Natural killer cell treated with Interleukin-12 subunit alpha and Interleukin-12 subunit beta and Interleukin-15 and Interleukin-18, amount 100 ng/mL, for 72 hours (primary cell): ENCODE results near the gene SMYD3. TPM values are rescaled to one million over a fixed set of nuclear protein-coding genes. Genes with fewer than 3 reads are reported as not detected.

Experiments
- ATAC-seq, 2 donors: fragments of 150-1000 bp; cut with Tn5 transposase in 1 of 2; sonication (Bioruptor Pico), chemical (Tn5 transposase) in 1 of 2; 2 replicates each; pipeline ENCODE4 v1.10.0; 2021
- DNase-seq: peaks from one replicate; pipeline ENCODE4 v3.0.0; 2022; ENCODE audit warnings: low spot score
- H3K27ac Mint-ChIP-seq, 2 donors: 1 replicate in 1 of 2; 2 replicates in 1 of 2; pipeline ENCODE4 v1.8.0; 2022; ENCODE audit warnings: mixed read lengths in 2 of 2, mild to moderate bottlenecking in 1 of 2, moderate library complexity in 1 of 2
- H3K27me3 Mint-ChIP-seq, 2 donors: 1 replicate in 1 of 2; 2 replicates in 1 of 2; pipeline ENCODE4 v1.8.0; 2022; ENCODE audit warnings: mixed read lengths in 2 of 2
- H3K36me3 Mint-ChIP-seq: one replicate; pipeline ENCODE4 v1.8.0; 2022; ENCODE audit warnings: mixed read lengths
- H3K4me1 Mint-ChIP-seq, 2 donors: 1 replicate in 1 of 2; 2 replicates in 1 of 2; pipeline ENCODE4 v1.8.0; 2022; ENCODE audit warnings: low read depth in 2 of 2, mixed read lengths in 2 of 2, mild to moderate bottlenecking in 1 of 2
- H3K4me3 Mint-ChIP-seq: one replicate; pipeline ENCODE4 v1.8.0; 2022; ENCODE audit warnings: mixed read lengths
- H3K9me3 Mint-ChIP-seq: 2 replicates; pipeline ENCODE4 v1.8.0; 2022; ENCODE audit warnings: mixed read lengths
- total RNA-seq, 2 donors: library from RNA; stranded (reverse); gene quantifications; one replicate each; pipeline ENCODE4 v1.2.3, GENCODE V29; 2022

Gene SMYD3
- total RNA-seq, 2 donors from 2014 or later: 26.9 to 55.4 TPM

DNA sequence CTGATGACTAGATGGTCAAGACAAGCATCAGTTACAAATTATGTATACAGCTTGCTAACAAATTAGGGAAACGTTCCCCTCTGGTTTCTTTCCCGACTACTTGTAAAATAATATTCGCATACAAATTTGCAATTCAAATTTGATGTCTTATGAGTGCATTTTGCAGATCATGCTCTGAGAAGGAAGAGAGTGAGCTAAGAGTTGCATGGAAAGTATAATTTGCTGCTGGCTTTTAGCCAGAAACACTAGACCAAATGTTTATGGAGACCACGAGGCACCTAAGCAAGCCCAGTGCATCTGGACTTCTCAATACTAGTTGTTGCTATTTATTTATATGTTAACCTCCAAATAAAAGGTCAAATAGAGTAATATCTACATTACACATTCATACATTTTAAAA is 216.0 kb downstream of the SMYD3 start:
- H3K36me3 Mint-ChIP-seq: no peaks in the 10 kb centered on the region
- peaks cover 6 to 8% of the 10 kb centered on the region in 2 donors for H3K4me1 Mint-ChIP-seq
- no peak overlapping the region for H3K4me3 Mint-ChIP-seq
- ATAC-seq: no peak
- H3K27me3 Mint-ChIP-seq: no peaks in the 10 kb centered on the region
- DNase-seq: no peak
- no peak overlapping the region for H3K27ac Mint-ChIP-seq
- H3K9me3 Mint-ChIP-seq: no peaks in the 10 kb centered on the region

DNA sequence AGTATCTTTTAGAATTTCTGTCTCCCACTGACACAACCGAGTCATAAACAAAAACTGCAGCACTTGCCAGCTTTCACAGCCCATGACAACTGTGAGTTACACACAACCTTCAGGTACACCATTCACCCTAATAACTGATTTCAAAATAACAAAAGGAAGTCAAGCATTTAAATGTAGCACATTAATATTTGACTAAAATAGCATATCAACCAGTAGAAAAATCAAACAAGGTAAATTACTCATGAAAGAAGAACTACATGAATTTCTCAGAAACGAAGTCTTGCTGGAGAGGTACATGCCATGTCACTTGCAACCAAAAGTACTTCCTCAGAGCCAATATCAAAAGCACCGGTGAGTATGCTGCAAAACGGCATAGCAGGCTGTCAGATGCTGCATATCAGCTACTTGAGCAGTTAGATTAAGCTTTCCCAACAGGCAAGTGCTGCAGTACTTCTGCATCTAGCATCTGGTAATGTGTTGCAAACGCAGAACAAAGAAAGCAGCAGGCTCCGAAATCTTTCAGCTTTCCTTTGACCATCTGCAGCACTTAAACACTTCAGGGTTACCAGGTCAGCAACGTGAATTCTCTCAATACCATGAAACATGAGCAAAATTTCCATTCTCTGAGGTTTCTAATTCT is 223.2 kb downstream of the SMYD3 start:
- no peaks in the 10 kb centered on the region for H3K27me3 Mint-ChIP-seq
- H3K27ac Mint-ChIP-seq: no peak overlapping the region
- H3K36me3 Mint-ChIP-seq: no peaks in the 10 kb centered on the region
- DNase-seq (no peak), ATAC-seq (no peak)
- no peaks in the 10 kb centered on the region for H3K9me3 Mint-ChIP-seq
- H3K4me1 Mint-ChIP-seq: no peaks in the 10 kb centered on the region
- H3K4me3 Mint-ChIP-seq: no peak overlapping the region

DNA sequence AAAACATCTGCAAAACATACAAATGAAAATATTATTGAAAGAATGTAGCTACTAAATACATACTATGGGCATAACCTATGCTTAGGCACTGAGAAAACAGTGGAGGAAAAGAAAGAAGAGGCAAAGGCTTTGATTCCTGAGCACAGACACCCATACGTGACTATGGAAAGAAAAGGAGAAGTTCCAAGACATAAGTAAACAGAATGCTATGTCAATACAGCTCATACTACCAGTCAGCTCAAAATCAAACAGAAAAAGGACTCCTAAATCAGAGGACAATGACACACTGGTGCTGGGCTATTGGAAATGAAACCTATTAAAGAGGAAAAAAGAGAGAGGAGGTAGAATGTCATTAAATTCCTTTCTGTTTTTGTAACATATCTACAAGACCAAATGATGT is 225.4 kb downstream of the SMYD3 start:
- Mint-ChIP-seq H3K4me3 (no peak overlapping the region), H3K27ac (no peak overlapping the region), H3K9me3 (no peaks in the 10 kb centered on the region), H3K36me3 (no peaks in the 10 kb centered on the region), H3K27me3 (no peaks in the 10 kb centered on the region), H3K4me1 (peaks cover 0 to 9% of the 10 kb centered on the region in 2 donors)
- ATAC-seq: no peak
- DNase-seq: no peak

DNA sequence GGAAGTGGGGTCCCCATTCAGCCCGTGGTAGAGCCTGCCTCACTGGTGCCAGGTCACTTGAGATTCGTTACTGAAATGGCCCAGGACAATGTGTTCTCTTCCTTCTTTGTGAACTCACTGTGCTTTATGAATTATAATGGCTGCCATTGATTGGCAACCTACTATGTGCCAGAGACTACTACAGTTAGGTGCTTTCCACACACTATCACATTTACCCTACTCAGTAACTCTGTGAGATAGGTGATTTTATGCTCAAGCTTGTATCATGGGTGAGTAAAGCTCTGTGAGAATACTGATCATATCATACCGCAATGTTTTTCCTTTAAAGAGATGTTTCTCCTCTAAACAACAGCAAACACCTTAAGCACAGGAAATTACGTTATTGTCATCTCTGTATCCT is 225.9 kb downstream of the SMYD3 start:
- Mint-ChIP-seq H3K36me3 (no peaks in the 10 kb centered on the region), H3K4me3 (no peak overlapping the region), H3K27ac (no peak overlapping the region), H3K4me1 (peaks cover 0 to 9% of the 10 kb centered on the region in 2 donors), H3K27me3 (no peaks in the 10 kb centered on the region), H3K9me3 (no peaks in the 10 kb centered on the region)
- ATAC-seq: no peak
- no peak for DNase-seq

DNA sequence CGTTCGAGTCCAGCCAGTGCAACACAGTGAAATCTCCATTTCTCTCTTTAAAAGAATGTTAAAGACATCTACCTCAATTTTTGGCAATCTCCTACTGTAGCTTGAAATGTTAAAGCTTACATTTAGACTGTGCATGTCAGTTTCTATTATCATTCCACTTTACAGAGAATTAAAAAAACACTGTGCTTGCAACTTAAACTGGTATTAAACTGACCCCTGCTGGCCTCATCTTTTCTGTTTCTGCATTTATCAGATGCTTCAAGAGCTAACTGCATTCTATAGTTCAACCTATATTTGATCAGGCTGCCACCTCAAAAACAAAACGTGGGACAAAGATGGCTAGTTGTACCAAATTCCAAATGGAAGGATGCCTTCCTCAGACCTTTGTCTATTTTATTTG is 226.5 kb downstream of the SMYD3 start:
- Mint-ChIP-seq H3K27me3 (no peaks in the 10 kb centered on the region), H3K27ac (no peak overlapping the region), H3K4me1 (peaks cover 0 to 9% of the 10 kb centered on the region in 2 donors), H3K9me3 (no peaks in the 10 kb centered on the region), H3K36me3 (no peaks in the 10 kb centered on the region), H3K4me3 (no peak overlapping the region)
- DNase-seq: no peak
- ATAC-seq: no peak

DNA sequence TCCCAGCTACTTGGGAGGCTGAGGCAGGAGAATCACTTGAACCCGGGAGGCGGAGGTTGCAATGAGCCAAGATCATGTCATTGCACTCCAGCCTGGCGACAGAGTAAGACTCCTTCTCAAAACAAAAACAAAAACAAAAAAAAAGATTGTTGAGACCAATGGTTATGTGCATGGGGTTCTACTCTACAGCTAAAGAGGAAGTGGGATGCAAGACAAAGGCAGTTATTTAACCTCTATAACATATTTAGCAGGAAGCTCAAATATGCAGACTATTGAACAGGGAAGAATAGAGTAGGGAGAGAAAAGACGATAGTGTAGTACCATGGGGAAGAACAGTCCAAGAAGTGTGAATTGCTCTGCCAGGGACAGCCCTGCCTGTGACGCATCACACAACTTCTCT is 227.7 kb downstream of the SMYD3 start:
- no peaks in the 10 kb centered on the region for H3K36me3 Mint-ChIP-seq
- no peak overlapping the region for H3K27ac Mint-ChIP-seq
- no peak for DNase-seq
- no peak overlapping the region for H3K4me3 Mint-ChIP-seq
- no peaks in the 10 kb centered on the region for H3K27me3 Mint-ChIP-seq
- no peaks in the 10 kb centered on the region for H3K9me3 Mint-ChIP-seq
- ATAC-seq: no peak
- H3K4me1 Mint-ChIP-seq: peaks cover 0 to 9% of the 10 kb centered on the region in 2 donors

DNA sequence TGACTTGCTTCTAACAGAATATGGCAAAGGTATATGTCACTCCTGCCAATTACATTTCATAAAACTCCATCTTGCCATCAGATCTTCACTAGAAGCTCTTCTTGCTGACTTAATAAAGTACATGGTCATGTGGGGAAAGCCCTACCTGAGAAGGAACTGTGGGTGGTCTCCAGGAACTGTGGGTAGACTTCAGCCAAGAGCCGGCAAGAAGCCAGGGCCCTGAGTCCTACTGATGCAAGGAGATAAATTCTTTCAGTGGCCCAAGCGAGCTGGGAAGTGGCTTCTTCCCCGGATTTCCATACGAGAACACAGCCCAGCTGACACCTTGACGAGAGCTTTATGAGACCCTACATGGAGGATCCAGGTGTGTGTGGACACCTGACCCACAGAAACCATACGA is 228.7 kb downstream of the SMYD3 start:
- no peak overlapping the region for H3K27ac Mint-ChIP-seq

DNA sequence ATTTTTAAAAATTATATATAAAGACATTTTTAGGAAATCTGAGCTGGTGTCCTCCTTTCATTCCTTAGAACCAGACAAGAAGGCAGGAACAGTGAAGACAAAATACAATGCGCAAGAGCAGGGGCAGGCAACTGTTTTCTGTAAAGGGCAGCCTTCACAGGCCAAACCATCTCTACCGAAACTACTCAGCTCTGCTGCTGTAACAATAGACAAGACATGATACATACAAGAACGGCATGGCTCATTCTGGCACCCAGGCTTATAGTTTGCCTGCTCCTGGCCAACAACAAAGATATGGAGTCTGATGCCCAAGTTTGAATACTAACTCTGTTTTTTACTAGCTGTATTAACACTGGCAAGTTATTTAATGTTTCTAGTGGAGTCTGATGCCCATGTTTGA is 232.0 kb downstream of the SMYD3 start:
- Mint-ChIP-seq H3K36me3 (no peaks in the 10 kb centered on the region), H3K27ac (no peak overlapping the region), H3K4me3 (no peak overlapping the region), H3K4me1 (peaks cover 0 to 11% of the 10 kb centered on the region in 2 donors), H3K9me3 (no peaks in the 10 kb centered on the region), H3K27me3 (no peaks in the 10 kb centered on the region)
- DNase-seq (no peak), ATAC-seq (no peak)

More for the DNA sequence above, 228.7 kb downstream of the SMYD3 start:
- H3K9me3 Mint-ChIP-seq: no peaks in the 10 kb centered on the region
- DNase-seq: no peak
- H3K4me3 Mint-ChIP-seq: no peak overlapping the region
- H3K4me1 Mint-ChIP-seq: peaks cover 0 to 9% of the 10 kb centered on the region in 2 donors
- H3K36me3 Mint-ChIP-seq: no peaks in the 10 kb centered on the region
- no peaks in the 10 kb centered on the region for H3K27me3 Mint-ChIP-seq
- no peak for ATAC-seq

DNA sequence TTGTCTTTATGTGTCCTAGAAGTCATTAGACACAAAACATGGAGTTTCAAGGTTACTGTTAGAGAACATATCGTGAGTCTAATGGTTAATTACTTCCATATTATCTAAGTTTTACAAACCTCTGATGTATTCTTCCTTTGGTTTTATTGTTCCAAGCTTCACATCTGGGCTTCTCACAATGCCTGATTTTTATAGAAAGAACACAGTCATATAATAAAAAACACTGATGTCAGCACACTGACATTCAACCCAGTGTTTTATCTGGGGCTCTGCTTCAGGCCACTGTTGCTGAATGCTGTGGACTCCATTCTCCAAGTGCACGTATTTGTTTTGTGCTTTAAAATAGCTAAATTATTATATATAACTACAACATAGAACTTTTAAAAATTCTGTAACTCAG is 232.9 kb downstream of the SMYD3 start:
- H3K9me3 Mint-ChIP-seq: no peaks in the 10 kb centered on the region
- H3K36me3 Mint-ChIP-seq: no peaks in the 10 kb centered on the region
- H3K4me3 Mint-ChIP-seq: no peak overlapping the region
- H3K27me3 Mint-ChIP-seq: no peaks in the 10 kb centered on the region
- H3K4me1 Mint-ChIP-seq: peaks cover 0 to 11% of the 10 kb centered on the region in 2 donors
- H3K27ac Mint-ChIP-seq: no peak overlapping the region
- no peak for ATAC-seq
- no peak for DNase-seq

DNA sequence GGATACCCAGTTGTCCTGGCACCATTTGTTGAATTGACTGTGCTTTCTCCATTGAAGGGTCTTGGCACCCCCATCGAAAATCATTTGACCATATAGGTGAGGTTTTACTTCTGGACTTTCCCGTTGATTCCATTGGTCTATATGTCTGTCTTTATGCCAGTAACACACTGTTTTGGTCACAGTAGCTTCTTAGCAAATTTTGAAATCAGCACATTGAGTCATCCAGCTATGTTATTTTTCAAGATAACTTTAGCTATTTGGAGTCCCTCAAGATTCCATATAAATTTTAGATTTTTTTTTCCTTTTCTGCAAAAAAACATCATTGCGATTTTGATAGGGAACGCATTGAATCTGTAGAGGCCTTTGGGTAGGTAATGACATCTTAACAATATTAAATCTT is 235.6 kb downstream of the SMYD3 start:
- no peaks in the 10 kb centered on the region for H3K36me3 Mint-ChIP-seq
- no peaks in the 10 kb centered on the region for H3K27me3 Mint-ChIP-seq
- H3K4me3 Mint-ChIP-seq: no peak overlapping the region
- no peak for ATAC-seq
- H3K4me1 Mint-ChIP-seq: peaks cover 0 to 2% of the 10 kb centered on the region in 2 donors
- no peak overlapping the region for H3K27ac Mint-ChIP-seq
- no peaks in the 10 kb centered on the region for H3K9me3 Mint-ChIP-seq
- DNase-seq: no peak

DNA sequence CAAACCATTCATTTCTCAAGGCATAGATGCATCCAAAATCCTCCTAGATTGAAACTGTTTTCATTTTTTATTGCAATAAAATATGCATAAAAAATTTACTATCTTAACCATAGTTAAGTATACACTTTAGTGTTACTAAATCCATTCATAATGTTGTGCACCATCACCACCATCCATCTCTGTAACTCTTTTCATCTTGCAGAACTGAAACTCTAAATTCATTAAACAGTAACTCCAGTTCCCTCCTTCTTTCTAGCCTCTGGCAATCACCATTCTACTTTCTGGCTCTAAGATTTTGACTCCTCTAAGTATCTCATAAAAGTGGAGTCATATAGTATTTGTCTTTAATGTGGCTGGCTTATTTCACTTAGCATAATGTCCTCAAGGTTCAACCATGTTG is 236.8 kb downstream of the SMYD3 start:
- Mint-ChIP-seq H3K27ac (no peak overlapping the region), H3K4me1 (peaks cover 0 to 2% of the 10 kb centered on the region in 2 donors), H3K27me3 (no peaks in the 10 kb centered on the region), H3K36me3 (no peaks in the 10 kb centered on the region), H3K4me3 (no peak overlapping the region), H3K9me3 (no peaks in the 10 kb centered on the region)
- DNase-seq: no peak
- ATAC-seq: no peak

DNA sequence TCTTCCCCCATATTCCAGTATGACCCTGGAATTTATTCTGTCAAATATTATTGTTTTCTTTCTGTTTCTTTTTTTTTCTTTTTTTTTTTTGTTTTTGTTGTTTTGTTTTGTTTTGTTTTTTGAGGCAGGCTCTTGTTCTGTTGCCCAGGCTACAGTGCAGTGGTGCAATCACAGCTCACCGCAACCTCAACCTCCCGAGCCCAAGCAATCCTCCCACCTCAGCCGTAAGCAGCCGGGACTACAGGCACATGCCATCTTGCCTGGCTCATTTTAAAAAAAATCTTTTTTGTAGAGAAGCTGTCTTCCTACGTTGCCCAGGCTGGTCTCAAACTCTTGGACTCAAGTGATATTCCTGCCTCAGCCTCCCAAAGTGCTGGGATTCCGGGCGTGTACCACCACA is 237.6 kb downstream of the SMYD3 start:
- no peak overlapping the region for H3K4me3 Mint-ChIP-seq
- H3K9me3 Mint-ChIP-seq: no peaks in the 10 kb centered on the region
- no peak for ATAC-seq
- no peak for DNase-seq
- H3K27ac Mint-ChIP-seq: no peak overlapping the region
- H3K27me3 Mint-ChIP-seq: no peaks in the 10 kb centered on the region
- H3K4me1 Mint-ChIP-seq: peaks cover 0 to 2% of the 10 kb centered on the region in 2 donors
- no peaks in the 10 kb centered on the region for H3K36me3 Mint-ChIP-seq

DNA sequence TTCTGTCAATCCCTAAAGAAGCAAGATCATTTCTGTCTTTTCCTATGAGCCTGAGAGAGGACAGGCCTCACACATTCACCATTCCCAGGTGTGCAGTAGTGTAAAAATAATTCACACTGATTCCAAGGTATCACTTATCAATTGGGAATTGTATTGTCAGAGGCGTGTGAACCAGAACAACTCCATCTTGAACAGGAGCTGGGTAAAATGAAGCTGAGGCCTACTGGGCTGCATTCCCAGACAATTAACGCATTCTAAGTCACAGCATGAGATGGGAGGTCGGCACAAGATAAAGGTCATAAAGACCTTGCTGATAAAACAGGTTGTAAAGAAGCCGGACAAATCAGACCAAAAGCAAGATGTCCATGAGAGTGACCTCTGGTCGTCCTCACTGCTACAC is 239.2 kb downstream of the SMYD3 start:
- Mint-ChIP-seq H3K27ac (no peak overlapping the region), H3K4me1 (peaks cover 0 to 2% of the 10 kb centered on the region in 2 donors), H3K36me3 (no peaks in the 10 kb centered on the region), H3K9me3 (no peaks in the 10 kb centered on the region), H3K27me3 (no peaks in the 10 kb centered on the region), H3K4me3 (no peak overlapping the region)
- no peak for ATAC-seq
- no peak for DNase-seq

DNA sequence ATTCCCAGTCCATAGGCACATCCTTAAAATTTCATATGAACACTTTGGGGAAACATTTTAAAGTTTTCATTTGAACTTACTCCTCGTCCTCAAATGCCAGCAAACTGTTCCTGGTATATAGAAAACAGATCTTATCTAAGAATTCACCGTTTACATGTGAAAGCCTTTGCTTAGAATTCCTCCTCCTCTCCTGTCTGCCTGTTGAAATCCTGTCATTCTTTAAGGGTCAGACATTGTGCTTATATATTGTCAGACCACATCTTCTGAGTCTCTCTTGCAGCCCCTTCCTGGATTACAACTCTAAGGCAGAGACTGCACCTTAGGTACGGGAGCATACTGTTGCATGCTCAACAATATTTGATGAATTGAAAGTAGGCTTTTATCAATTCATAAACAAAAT is 239.7 kb downstream of the SMYD3 start:
- Mint-ChIP-seq H3K27ac (no peak overlapping the region), H3K9me3 (no peaks in the 10 kb centered on the region), H3K27me3 (no peaks in the 10 kb centered on the region), H3K4me3 (no peak overlapping the region), H3K36me3 (no peaks in the 10 kb centered on the region), H3K4me1 (peaks cover 0 to 2% of the 10 kb centered on the region in 2 donors)
- ATAC-seq (no peak), DNase-seq (no peak)

DNA sequence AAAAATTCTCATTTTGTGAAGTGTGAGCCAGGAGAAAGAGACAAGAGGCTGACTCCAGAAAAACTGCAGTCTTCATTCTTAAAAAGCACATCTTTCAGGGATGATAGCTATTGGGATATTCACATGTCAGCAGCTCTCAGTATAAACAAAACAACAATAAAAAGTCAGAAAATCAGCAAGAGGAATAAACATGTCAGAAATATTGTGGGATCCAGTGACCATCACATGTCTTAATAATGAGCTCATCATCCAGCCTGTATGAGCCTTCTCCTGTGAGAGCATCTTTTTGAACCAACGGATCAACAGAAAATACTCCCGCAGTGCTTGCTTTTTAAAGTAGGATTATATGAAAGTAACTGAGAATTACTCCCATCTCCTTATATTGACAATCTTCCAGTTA is 241.6 kb downstream of the SMYD3 start:
- no peaks in the 10 kb centered on the region for H3K36me3 Mint-ChIP-seq
- no peaks in the 10 kb centered on the region for H3K27me3 Mint-ChIP-seq
- H3K27ac Mint-ChIP-seq: no peak overlapping the region
- no peaks in the 10 kb centered on the region for H3K4me1 Mint-ChIP-seq
- no peak overlapping the region for H3K4me3 Mint-ChIP-seq
- no peaks in the 10 kb centered on the region for H3K9me3 Mint-ChIP-seq
- no peak for ATAC-seq
- DNase-seq: no peak
